Neural progenitor cell (in vitro differentiated cells): ENCODE data around the gene VCAN. TPM values are rescaled to one million over a fixed set of nuclear protein-coding genes. Genes with fewer than 3 reads are reported as not detected.

Source experiments
- DNase-seq: peaks from one replicate; pipeline ENCODE4 v3.0.0-alpha.2; 2016; ENCODE audit warnings: low spot score
- H2AFZ ChIP-seq: fragments of 200-600 bp; sonication (generic); replicated peaks from 2 replicates; pipeline ENCODE4 v1.6.1; 2016; ENCODE audit warnings: antibody characterized with exemption
- H3F3A ChIP-seq: fragments of 200-600 bp; sonication (generic); 2 replicates; pipeline ENCODE4 v1.6.1; 2016; ENCODE audit warnings: antibody characterized with exemption, low read depth
- H3K27ac ChIP-seq: fragments of 200-600 bp; sonication (generic); 2 replicates; pipeline ENCODE4 v1.5.1; 2016; ENCODE audit warnings: mild to moderate bottlenecking
- H3K27me3 ChIP-seq: fragments of 200-600 bp; sonication (generic); 2 replicates; pipeline ENCODE4 v1.6.1; 2016; ENCODE audit warnings: mild to moderate bottlenecking, moderate library complexity
- H3K36me3 ChIP-seq: fragments of 200-600 bp; sonication (generic); 2 replicates; pipeline ENCODE4 v1.5.1; 2016
- H3K4me1 ChIP-seq: fragments of 200-600 bp; sonication (generic); 2 replicates; pipeline ENCODE4 v1.6.1; 2016; ENCODE audit warnings: mixed run types
- H3K4me2 ChIP-seq: fragments of 200-600 bp; sonication (generic); 2 replicates; pipeline ENCODE4 v1.6.1; 2016
- H3K4me3 ChIP-seq: fragments of 200-600 bp; sonication (generic); 2 replicates; pipeline ENCODE4 v1.5.1; 2016
- H3K79me2 ChIP-seq: fragments of 200-600 bp; sonication (generic); 2 replicates; pipeline ENCODE4 v1.6.1; 2016; ENCODE audit warnings: low read depth
- H3K9ac ChIP-seq: fragments of 200-600 bp; sonication (generic); 2 replicates; pipeline ENCODE4 v1.6.1; 2016
- H3K9me3 ChIP-seq: fragments of 200-600 bp; sonication (generic); 2 replicates; pipeline ENCODE4 v1.5.1; 2016; ENCODE audit warnings: low read depth
- H4K20me1 ChIP-seq: fragments of 200-600 bp; sonication (generic); 2 replicates; pipeline ENCODE4 v1.6.1; 2016; ENCODE audit warnings: low read depth
- H3K27ac Mint-ChIP-seq: 3 replicates; pipeline ENCODE4 v1.8.0; 2021; ENCODE audit warnings: mixed read lengths
- H3K27me3 Mint-ChIP-seq: 2 replicates; pipeline ENCODE4 v1.8.0; 2022; ENCODE audit warnings: low read depth, mild to moderate bottlenecking, inconsistent platforms, moderate library complexity, mixed read lengths; ENCODE audit not compliant: insufficient read depth
- H3K36me3 Mint-ChIP-seq: 3 replicates; pipeline ENCODE4 v1.8.0; 2021; ENCODE audit warnings: mixed read lengths
- H3K4me1 Mint-ChIP-seq: 3 replicates; pipeline ENCODE4 v1.8.0; 2021; ENCODE audit warnings: mixed read lengths
- H3K4me3 Mint-ChIP-seq: 3 replicates; pipeline ENCODE4 v1.8.0; 2021; ENCODE audit warnings: mild to moderate bottlenecking, moderate library complexity, mixed read lengths
- H3K9me3 Mint-ChIP-seq: 3 replicates; pipeline ENCODE4 v1.8.0; 2020; ENCODE audit warnings: mixed read lengths
- CTCF ChIP-seq: fragments of 200-600 bp; sonication (generic); IDR thresholded peaks from 2 replicates; pipeline ENCODE4 v1.5.1; 2017; ENCODE audit warnings: antibody characterized with exemption, mild to moderate bottlenecking
- EZH2 ChIP-seq: fragments of 200-600 bp; sonication (generic); IDR thresholded peaks from 2 replicates; pipeline ENCODE4 v1.6.1; 2017; ENCODE audit warnings: antibody characterized with exemption, mild to moderate bottlenecking, moderate library complexity
- EZH2phosphoT487 ChIP-seq: fragments of 200-600 bp; sonication (generic); IDR thresholded peaks from 2 replicates; pipeline ENCODE4 v1.6.1; 2017; ENCODE audit warnings: antibody characterized with exemption
- total RNA-seq: library from RNA; depleted of rRNA; stranded (reverse); fragments of >200 nt; gene quantifications from 2 replicates; pipeline ENCODE4 v1.2.3, GENCODE V29; 2015; ENCODE audit warnings: low replicate concordance

Gene VCAN
- total RNA-seq, 1 donor from 2014 or later = 101 TPM

DNA sequence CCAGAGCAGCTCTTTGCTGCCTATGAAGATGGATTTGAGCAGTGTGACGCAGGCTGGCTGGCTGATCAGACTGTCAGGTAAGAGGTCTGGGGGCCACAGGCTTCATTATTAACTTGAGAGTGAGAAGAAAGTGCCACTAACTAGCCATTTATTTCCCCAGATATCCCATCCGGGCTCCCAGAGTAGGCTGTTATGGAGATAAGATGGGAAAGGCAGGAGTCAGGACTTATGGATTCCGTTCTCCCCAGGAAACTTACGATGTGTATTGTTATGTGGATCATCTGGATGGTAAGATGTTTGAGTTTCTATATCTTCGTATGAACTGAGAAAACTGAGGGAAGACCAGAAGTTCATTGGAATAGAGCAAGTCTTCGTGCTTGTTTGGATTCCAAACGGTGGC, 22.1 kb downstream of the VCAN start:
- Histone ChIP-seq H3K9ac (no peak overlapping the region), H3K4me3 (no peak overlapping the region), H3K27ac (no peak overlapping the region), H3F3A (no peaks in the 10 kb centered on the region), H3K36me3 (peaks cover 9% of the 10 kb centered on the region), H3K27me3 (no peaks in the 10 kb centered on the region), H3K4me1 (peaks cover 28% of the 10 kb centered on the region), H3K9me3 (no peaks in the 10 kb centered on the region), H3K4me2 (no peak overlapping the region), H3K79me2 (peaks cover 5% of the 10 kb centered on the region), H2AFZ (no peak overlapping the region), H4K20me1 (no peaks in the 10 kb centered on the region)
- H3K27me3 Mint-ChIP-seq = no peaks in the 10 kb centered on the region
- no peak for DNase-seq
- H3K36me3 Mint-ChIP-seq = peaks cover 78% of the 10 kb centered on the region
- peak overlapping the region; percentile 55 for H3K27ac Mint-ChIP-seq
- H3K4me3 Mint-ChIP-seq = no peak overlapping the region
- no peaks in the 10 kb centered on the region for H3K9me3 Mint-ChIP-seq
- TF ChIP-seq EZH2phosphoT487 (no peak), EZH2 (no peak), CTCF (no peak)
- peaks cover 25% of the 10 kb centered on the region for H3K4me1 Mint-ChIP-seq

GRCh38 chr5:83494087-83494620, 22.6 kb downstream of the VCAN start:
- Histone ChIP-seq H3K27ac (no peak overlapping the region), H3K27me3 (no peaks in the 10 kb centered on the region), H2AFZ (no peak overlapping the region), H3K4me3 (no peak overlapping the region), H3K4me2 (no peak overlapping the region), H3K9ac (no peak overlapping the region), H3K9me3 (no peaks in the 10 kb centered on the region), H3F3A (no peaks in the 10 kb centered on the region), H3K4me1 (peaks cover 23% of the 10 kb centered on the region), H3K36me3 (peaks cover 9% of the 10 kb centered on the region), H4K20me1 (no peaks in the 10 kb centered on the region), H3K79me2 (peaks cover under 1% of the 10 kb centered on the region)
- TF ChIP-seq EZH2phosphoT487 = no peak
- no peak for TF ChIP-seq CTCF
- no peak for TF ChIP-seq EZH2
- no peak for DNase-seq
- Mint-ChIP-seq H3K4me1 (peaks cover 22% of the 10 kb centered on the region), H3K27ac (no peak overlapping the region), H3K36me3 (peaks cover 79% of the 10 kb centered on the region), H3K4me3 (no peak overlapping the region), H3K27me3 (no peaks in the 10 kb centered on the region), H3K9me3 (peaks cover 3% of the 10 kb centered on the region)

DNA sequence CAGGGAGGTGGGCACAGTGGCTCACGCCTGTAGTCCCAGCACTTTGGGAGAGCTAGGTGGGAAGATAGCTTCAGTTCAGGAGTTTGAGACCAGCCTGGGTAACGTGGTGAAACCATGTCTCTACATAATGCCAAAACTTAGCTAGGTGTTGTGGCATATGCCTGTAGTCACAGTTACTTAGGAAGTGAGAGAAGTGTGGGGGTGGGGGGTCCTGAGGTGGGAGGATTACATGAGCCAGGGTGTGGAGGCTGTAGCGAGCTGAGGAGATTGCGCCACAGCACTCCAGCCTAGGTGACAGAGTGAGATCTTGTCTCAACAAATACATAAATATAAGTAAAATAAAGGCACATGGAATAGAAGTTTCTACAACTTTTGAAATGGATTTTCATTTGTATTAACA, 23.1 kb downstream of the VCAN start:
- Histone ChIP-seq H3K9me3 (no peaks in the 10 kb centered on the region), H3K27me3 (no peaks in the 10 kb centered on the region), H3K27ac (no peak overlapping the region), H2AFZ (no peak overlapping the region), H3K4me1 (peaks cover 22% of the 10 kb centered on the region), H3F3A (no peaks in the 10 kb centered on the region), H3K9ac (no peak overlapping the region), H3K36me3 (peaks cover 9% of the 10 kb centered on the region), H3K4me2 (no peak overlapping the region), H3K4me3 (no peak overlapping the region), H4K20me1 (no peaks in the 10 kb centered on the region), H3K79me2 (no peaks in the 10 kb centered on the region)
- H3K36me3 Mint-ChIP-seq = peaks cover 81% of the 10 kb centered on the region
- TF ChIP-seq CTCF (no peak), EZH2 (no peak), EZH2phosphoT487 (no peak)
- H3K9me3 Mint-ChIP-seq = peaks cover 3% of the 10 kb centered on the region
- no peak for DNase-seq
- no peak overlapping the region for H3K27ac Mint-ChIP-seq
- H3K4me3 Mint-ChIP-seq = no peak overlapping the region
- no peaks in the 10 kb centered on the region for H3K27me3 Mint-ChIP-seq
- peaks cover 22% of the 10 kb centered on the region for H3K4me1 Mint-ChIP-seq
